HG03045 (cell line): Measurements from ENCODE around the gene ARHGAP1.
"Not testable (repeated sequence)": the region's sequence is repeated elsewhere in the genome, so short reads cannot be mapped to it uniquely, and the experiment has no call there.

Experiments
- ATAC-seq: cut with Tn5 transposase; IDR thresholded peaks from one replicate; pipeline ENCODE4 v1.9.1; 2021; ENCODE audit warnings: mild to moderate bottlenecking, moderate library complexity; ENCODE audit not compliant: unreplicated experiment

The ARHGAP1 gene

GRCh38 chr11:46675288-46675851 is 25.0 kb downstream of the ARHGAP1 start:
- no peak for ATAC-seq

GRCh38 chr11:46674463-46675287 is 25.7 kb downstream of the ARHGAP1 start:
- ATAC-seq, result no peak

- ATAC-seq, result no peak
These were observed 26.5 kb downstream of the ARHGAP1 start for GRCh38 chr11:46673713-46674462.

GRCh38 chr11:46672381-46672839 is 28.0 kb downstream of the ARHGAP1 start:
- no peak for ATAC-seq

GRCh38 chr11:46671958-46672315 is 28.5 kb downstream of the ARHGAP1 start:
- no peak for ATAC-seq

GRCh38 chr11:46670521-46670920 is 29.9 kb downstream of the ARHGAP1 start:
- ATAC-seq, result not testable (repeated sequence)

GRCh38 chr11:46669711-46670139 is 30.7 kb downstream of the ARHGAP1 start:
- no peak for ATAC-seq

GRCh38 chr11:46668480-46669085 is 31.8 kb downstream of the ARHGAP1 start:
- ATAC-seq, result no peak

GRCh38 chr11:46667043-46667481 is 33.4 kb downstream of the ARHGAP1 start:
- no peak for ATAC-seq

GRCh38 chr11:46666516-46666915 is 33.9 kb downstream of the ARHGAP1 start:
- no peak for ATAC-seq

GRCh38 chr11:46665356-46665755 is 35.1 kb downstream of the ARHGAP1 start:
- ATAC-seq, result no peak

GRCh38 chr11:46664612-46665011 is 35.8 kb downstream of the ARHGAP1 start:
- ATAC-seq, result no peak

- no peak for ATAC-seq
These were observed 37.0 kb downstream of the ARHGAP1 start for GRCh38 chr11:46663277-46663940.

GRCh38 chr11:46662366-46662765 is 38.1 kb downstream of the ARHGAP1 start:
- no peak for ATAC-seq

- no peak for ATAC-seq
These were observed 38.6 kb downstream of the ARHGAP1 start for GRCh38 chr11:46661836-46662235.

- ATAC-seq, result no peak
These were observed 40.5 kb downstream of the ARHGAP1 start for GRCh38 chr11:46659908-46660307.

GRCh38 chr11:46658259-46658658 is 42.2 kb downstream of the ARHGAP1 start:
- no peak for ATAC-seq

GRCh38 chr11:46657186-46657585 is 43.2 kb downstream of the ARHGAP1 start:
- no peak for ATAC-seq

- ATAC-seq, result no peak
These were observed 44.8 kb downstream of the ARHGAP1 start for GRCh38 chr11:46655631-46656030.

- ATAC-seq, result no peak
These were observed 51.2 kb downstream of the ARHGAP1 start for GRCh38 chr11:46649180-46649738.
